ENCODE measurements around the gene FBXO11.

- peak; percentile 91 for TF ChIP-seq CTCF (conservative IDR thresholded peaks at IDR 0.05)
- TF ChIP-seq ZFX (IDR thresholded peaks at IDR 0.05), result no peak
Measured at GRCh38 chr2:47767880-47768609, 138.3 kb downstream of the FBXO11 start.
